Erythroblast (primary cell): ENCODE data around the gene IP6K3.

ENCODE experiments used
- GATA1 ChIP-seq: IDR thresholded peaks from 2 replicates; pipeline ENCODE4 v1.6.1; 2011; ENCODE audit warnings: low read depth, mild to moderate bottlenecking, control low read depth, low read length, moderate library complexity
- POLR2A ChIP-seq: IDR thresholded peaks from 2 replicates; pipeline ENCODE4 v1.6.1; 2011; ENCODE audit warnings: mild to moderate bottlenecking, low read length

DNA sequence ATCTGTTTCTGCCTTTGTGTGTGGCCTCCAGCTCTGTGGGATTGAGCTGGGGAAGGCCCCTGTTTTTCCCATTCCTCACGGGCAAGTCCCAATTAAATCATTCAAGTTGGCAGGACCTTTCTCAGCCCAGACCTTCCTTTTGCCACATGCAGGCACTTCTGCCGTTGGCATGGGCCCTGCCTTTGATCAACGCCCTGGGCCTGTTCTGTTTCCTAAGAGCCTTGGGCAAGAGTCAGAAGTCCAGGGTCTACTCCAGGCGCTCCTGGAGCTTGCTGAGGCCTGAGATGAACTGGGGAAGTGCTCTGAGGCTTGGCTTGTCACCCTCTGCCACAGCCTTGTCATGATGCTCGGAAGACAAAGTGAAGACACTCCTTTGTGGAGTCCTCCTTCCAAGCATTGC, 7.1 kb downstream of the IP6K3 start:
- TF ChIP-seq POLR2A (no peak), GATA1 (no peak)
